Sciatic nerve (tissue), 2 donors: ENCODE data around the gene MRC2. TPM values are rescaled to one million over a fixed set of nuclear protein-coding genes. Genes with fewer than 3 reads are reported as not detected.

Experiments used
- ATAC-seq: fragments of 200-7000 bp; cut with Tn5 transposase; one replicate; pipeline ENCODE4 v1.9.1; 2020; ENCODE audit warnings: mild to moderate bottlenecking, moderate library complexity
- DNase-seq: peaks from one replicate; pipeline ENCODE4 v3.0.0-alpha.2; 2020; ENCODE audit warnings: low spot score
- intact Hi-C: fragments of 100-400 bp; cut with DNase I; formaldehyde crosslinking; loops from one replicate; pipeline ENCODE4 v1.14.2; 2022
- total RNA-seq: library from RNA; stranded (reverse); fragmentation: NEBNext Ultra II Directional; extraction: Animal tissue kit (Norgen Biotek cat#: 25700); gene quantifications from one replicate; pipeline ENCODE4 v1.2.1, GENCODE V29; 2021
- donor health status: DM: no; HTN: no; CAD: no.
- donor health status: DM: no; HTN: no; CAD: no.

Gene MRC2
- total RNA-seq, 1 donor from 2014 or later: 111 TPM

DNA sequence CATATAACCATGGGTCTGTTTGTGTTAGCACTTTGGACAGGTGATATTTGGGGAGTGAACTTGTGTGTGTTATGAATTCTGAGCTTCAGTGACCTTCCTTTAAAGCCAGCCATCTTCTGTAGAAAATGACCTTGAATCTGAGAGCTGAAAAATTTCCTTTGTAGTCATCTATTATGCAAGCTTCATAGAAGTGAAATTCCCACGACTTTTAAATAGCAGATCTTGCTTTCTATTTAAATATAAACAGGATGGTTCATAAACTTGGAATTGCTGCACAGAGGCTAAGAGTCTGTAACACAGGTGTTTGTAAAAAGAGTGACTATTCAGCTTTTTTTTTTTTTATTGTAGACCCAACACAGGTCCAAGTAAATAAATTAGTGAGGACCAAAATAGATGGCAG, 95.2 kb downstream of the MRC2 start:
- intact Hi-C loops: no loop called here
- ATAC-seq: no peak

DNA sequence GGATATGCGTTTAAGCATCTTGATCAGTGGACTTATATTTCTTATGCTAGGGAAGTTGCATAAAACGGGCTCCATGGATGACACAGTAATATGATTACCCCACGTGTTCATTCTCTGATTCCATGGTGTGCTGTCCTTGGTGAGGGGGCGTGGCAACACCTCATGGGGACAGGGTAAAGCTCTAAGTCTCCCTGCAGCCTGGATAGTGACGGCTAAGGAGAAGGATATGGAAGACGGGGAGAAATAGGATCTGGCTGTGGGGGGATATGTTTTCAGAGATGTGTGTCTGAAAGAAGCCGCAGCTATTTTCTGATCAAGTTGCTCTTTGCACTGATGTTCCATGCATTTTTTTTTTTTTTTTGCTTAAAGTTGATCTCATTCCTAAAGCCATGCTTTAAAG, 96.4 kb downstream of the MRC2 start:
- no peak for DNase-seq
- intact Hi-C loops: no loop called here
- ATAC-seq: no peak

More for the DNA sequence above, 95.2 kb downstream of the MRC2 start:
- DNase-seq: no peak

DNA sequence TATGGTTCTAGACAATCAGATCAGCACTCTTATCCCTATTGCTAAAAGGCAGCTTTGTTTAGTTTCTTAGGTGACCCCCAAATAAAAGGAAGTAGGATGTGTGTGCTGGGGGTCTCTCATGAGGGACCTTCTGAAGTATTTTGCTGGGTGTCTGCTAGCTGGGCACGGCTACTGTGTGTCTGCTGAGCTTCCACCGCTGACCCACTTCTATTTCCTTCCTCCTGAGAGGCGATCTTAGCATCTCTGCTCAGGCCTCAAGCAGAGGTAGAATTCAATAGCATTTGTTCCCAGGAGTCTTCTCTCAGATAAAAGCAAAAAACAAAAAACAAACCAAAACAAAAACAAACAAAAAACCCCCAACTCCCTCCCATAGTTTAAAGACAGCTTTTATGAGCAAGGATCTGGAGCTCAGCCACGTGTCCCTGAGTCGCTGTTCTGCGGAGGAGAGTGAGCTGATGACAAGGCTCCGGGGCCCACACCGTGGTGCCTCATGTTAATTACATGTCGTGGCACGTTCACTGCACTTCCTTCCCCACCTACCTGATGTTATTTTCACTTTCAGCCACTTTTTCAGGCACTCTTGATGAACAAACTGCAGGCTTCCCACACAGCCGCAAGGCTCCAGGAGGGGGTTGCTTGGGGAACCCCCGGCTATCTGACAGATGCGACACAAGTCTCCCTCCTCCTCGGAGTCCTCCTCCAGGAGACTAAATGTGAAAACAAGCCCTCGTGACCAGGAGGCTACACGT, 97.1 kb downstream of the MRC2 start:
- no peak for DNase-seq
- intact Hi-C loops: no loop called here
- no peak for ATAC-seq

DNA sequence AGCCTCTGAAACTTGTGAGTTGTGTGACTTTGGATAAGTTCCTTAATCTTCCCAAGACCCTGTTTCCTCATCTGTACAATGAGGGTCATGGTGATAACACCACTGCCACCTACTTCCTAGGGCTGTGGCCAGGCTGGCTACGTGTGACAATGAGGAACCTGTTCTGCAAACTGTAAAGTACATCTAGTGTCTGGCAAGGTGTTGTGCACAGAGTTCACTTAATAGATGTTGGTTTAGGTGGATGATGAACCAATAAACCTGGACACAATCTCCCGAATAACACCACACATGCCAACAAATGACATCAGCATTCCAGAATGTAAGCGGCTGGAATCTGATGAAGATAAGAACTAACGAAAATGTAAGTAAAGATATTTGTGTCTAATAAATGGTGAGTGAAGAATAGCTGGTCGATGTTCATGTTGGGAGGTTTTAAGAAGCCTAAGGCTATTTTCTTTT, 98.3 kb downstream of the MRC2 start:
- DNase-seq: no peak
- no peak for ATAC-seq
- intact Hi-C loops: no loop called here

DNA sequence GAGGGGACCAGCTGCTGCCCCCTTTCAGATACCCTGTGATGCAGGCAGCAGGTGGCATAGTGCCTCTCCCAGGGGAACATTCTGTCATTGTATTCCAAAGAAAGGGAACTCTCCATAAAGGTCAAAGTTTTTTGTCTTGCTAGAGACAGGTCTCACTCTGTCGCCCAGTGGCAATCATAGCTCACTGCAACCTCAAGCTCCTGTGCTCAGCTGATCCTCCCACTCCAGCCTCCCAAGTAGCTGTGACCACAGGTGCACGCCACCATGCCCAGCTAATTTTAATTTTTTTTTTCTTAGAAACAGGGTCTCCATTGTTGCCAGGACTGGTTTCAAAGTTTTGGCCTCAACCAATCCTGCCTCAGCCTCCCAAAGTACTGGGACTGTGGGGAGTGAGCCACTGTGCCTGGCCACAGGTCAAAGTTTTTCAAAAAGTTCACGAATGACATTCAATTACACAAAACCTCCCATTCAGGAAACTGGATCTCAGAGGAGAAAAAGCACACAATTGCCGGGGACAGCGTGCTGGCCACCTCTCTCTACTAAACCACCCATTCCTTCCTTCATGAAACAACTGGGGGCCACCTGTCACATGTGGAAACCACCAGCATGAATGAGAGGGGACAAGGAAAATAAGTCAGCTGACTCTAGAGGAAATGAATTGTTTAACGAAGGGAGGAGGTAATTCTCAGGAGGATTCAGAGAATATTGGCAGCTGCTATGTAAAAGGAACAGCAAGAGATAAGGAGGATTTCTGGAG, 100.6 kb downstream of the MRC2 start:
- ATAC-seq (no peak), DNase-seq (no peak)
- intact Hi-C loops: no loop called here

DNA sequence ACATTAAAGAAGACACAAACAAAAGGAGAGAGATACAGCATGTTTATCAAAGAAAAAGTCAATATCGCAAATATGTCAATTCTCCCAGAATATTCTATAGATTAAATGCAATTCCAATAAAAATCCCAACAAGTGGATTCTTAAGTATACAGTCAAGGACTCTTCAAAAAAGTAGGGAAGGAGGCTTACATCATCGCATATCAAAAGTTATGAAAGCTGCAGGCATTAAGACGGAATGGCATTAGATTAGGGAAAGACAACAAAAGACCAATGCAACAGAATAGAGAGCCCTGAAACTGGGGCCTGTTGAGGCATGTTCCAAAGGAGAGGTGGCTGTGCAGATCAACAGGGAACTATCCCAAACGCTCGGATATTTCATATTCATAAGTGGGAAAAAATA, 104.7 kb downstream of the MRC2 start:
- ATAC-seq (no peak), DNase-seq (no peak)
- intact Hi-C loops: no loop called here

DNA sequence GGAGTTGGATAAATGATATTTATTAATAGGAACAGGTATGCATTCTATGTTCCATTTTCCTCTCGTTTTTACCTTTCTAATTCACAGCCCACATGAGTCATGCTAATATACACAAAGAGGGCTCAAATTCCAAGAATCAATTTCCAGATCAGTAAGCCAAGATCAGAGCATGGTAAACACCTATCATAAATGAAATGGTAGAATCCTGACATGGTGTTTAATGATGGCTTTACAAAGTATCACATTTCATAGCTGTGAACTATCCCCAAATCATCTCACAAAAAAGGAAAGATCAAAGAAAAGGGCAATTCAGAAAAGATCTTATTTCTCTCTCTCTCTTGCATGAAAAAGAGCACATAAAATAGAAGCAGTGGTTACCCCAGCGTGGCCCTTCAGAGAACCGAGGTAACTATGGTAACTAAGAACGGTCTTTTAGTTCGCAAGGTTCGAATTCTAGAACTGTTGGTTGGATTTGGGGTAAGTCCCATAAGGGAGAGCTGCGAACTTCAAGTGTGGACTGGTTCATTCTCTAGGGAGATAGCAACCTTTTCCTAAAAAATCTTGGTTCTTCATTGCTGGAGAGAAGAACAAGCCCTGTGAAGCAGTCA, 107.7 kb downstream of the MRC2 start:
- no peak for DNase-seq
- ATAC-seq: no peak
- intact Hi-C loops: no loop called here

DNA sequence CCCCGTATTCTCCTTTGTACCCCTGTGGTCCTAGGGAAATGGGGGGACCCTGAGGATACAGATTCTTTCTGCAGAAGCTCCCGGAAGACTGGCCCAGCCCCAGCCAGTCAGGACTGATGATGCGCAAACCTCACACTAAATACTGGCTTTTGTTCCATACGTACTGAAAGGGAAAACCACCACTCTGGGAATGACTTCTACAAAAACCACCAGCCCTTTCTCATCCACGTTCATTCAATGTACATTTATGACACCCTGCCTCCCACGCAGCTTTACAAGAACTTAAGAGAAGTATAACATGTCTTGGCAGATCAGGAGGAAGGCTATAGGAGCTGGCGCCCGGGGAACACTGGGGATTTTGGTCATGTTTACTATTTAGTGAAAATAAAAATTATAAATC, 110.0 kb downstream of the MRC2 start:
- intact Hi-C loops: no loop called here
- ATAC-seq: no peak
- DNase-seq: no peak

DNA sequence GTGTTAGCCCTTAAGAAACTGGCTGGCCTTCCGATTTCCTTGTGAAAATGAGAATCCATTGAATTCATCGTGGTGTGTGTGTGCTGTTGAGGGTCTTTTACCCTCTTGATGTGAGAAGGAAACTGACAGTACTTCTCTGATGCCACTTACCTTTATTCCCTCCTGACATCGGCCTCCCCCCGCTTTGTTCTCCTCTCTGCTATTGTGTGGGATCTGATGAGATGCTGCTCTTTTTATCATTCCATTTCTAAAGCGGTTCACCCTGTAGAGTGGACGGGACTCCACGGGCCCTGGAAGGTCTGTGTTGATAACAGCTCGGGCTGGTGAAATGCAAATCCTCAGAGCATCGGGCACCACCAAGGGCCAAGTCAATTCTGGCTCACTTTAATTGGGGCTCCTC, 110.8 kb downstream of the MRC2 start:
- intact Hi-C loops: no loop called here
- DNase-seq: no peak
- ATAC-seq: no peak

DNA sequence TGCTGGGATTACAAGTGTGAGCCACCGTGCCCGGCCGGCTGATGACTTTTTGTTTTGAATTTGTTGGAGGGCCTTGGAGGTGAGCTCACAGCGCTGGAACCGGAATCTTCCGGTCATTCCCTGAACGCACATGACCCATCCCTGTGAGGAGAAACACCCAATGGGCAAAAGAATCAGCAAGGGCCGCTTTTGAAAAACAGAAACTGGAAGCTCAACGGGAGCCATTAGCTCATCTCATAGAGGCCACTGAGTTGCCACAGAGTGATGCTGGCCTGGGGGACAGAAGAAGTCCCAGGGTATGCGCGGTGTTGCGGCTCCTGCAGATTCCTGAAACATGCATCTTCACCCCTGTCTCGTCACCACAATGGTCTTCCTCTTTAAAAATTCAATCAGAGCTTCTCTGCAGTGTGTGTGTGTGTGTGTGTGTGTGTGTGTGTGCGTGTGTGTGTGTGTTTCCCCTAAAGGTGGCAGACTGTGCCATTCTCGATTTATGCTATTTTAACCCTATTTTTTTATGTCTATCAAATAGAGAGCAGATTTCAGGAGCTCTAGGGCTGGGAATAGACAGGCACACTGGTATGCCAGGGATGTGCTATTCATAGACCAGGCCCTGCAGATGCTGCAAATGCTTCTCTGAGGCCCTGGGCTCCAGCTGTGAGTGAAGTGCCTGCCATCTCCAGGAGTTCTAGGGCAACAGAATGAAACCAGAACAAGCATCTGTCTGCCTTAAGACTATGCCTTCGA, 112.3 kb downstream of the MRC2 start:
- DNase-seq (no peak), ATAC-seq (no peak)
- intact Hi-C loops: no loop called here

DNA sequence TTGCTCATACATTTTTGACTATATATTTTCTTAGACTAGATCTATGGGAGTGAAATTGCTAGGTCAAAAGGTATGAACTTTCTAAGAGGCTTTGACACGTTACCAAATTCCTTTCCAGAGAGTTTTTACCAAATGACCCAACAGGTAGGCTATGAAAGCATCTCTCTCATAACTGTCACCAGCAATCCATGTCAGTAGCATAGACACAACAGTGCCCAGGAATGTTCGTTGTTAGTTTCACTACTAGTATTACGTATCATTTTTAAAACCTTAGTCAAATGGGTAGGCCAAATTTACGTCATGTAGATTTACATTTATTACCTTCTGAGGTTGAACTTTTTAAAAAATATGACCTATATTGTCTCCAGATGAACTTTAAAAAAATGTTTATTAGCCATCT, 113.8 kb downstream of the MRC2 start:
- ATAC-seq (no peak), DNase-seq (no peak)
- intact Hi-C loops: no loop called here

Other genes with a start within 250 kb of the MRC2 start
- gene EFCAB3, start 247.1 kb upstream of the MRC2 start, total RNA-seq: not detected
- 20.4 TPM for gene METTL2A, start 203.8 kb upstream of the MRC2 start, total RNA-seq
- 74.1 TPM for gene TLK2, start 148.8 kb upstream of the MRC2 start, total RNA-seq
- gene MARCHF10, start 180.6 kb downstream of the MRC2 start, total RNA-seq: 2.1 TPM